SK-N-MC (cell line): ENCODE measurements around the gene WDR48.

Experiments used
- EZH2 ChIP-seq: fragments of 200-600 bp; sonication (generic); IDR thresholded peaks from one replicate; pipeline ENCODE4 v1.6.1; 2017; ENCODE audit warnings: antibody characterized with exemption
- FOXP2 ChIP-seq: optimal IDR thresholded peaks from 2 replicates; pipeline ENCODE3; 2011; ENCODE audit warnings: mild to moderate bottlenecking, moderate library complexity; ENCODE audit not compliant: insufficient read depth; ENCODE audit errors: extremely low read length, control extremely low read depth
- POLR2AphosphoS5 ChIP-seq: IDR thresholded peaks from 2 replicates; pipeline ENCODE4 v1.6.1; 2012; ENCODE audit warnings: mild to moderate bottlenecking, low read depth, low read length, borderline replicate concordance

DNA sequence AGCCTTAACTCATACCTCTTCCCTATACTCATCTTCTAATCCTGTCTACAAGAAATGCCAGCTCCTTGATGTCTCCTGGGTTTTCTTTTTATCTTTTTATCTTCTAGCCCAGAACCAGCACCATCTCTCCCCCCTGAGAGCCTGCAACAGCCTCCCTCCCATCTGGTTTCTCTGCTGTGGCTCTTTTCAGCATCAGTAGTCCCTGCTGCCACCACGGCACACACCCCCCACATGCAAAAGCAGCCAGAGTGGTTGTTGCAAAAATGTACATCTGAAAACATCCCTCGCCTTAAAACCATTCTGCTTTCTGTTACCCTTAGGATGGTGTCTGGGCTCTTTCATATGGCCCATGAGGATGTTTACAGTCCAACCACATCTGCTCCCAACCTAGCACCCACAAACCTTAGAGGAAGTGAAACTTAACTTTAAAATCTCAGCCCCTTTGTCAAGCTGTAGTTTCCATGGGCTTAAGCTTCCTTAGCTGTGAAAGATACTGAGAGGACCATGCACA is 56.4 kb downstream of the WDR48 start:
- TF ChIP-seq EZH2: no peak
- TF ChIP-seq POLR2AphosphoS5: no peak
- TF ChIP-seq FOXP2: no peak
